Measurements from ENCODE around the gene FBXW2. TPM values are rescaled to one million over a fixed set of nuclear protein-coding genes. Genes with fewer than 3 reads are reported as not detected.

FBXW2 gene
- total and polyA plus RNA-seq, 8 donors, result 7.9 to 78.9 (median 18.0) TPM

- Histone ChIP-seq H3K36me3 (peaks cover 54 to 92% (median 89%) of the 10 kb centered on the region in 4 donors), H3K9me3 (no peaks in the 10 kb centered on the region), H3K4me3 (no peak overlapping the region), H3K4me1 (peaks cover 0 to 2% (median 0%) of the 10 kb centered on the region in 4 donors), H3K27ac (no peak overlapping the region), H3K27me3 (no peaks in the 10 kb centered on the region)
- no peak for TF ChIP-seq POLR2AphosphoS5 (IDR thresholded peaks at IDR 0.05)
- TF ChIP-seq EP300 (IDR thresholded peaks at IDR 0.05), result no peak
- TF ChIP-seq POLR2A (IDR thresholded peaks at IDR 0.05), result no peak
- TF ChIP-seq, protein P1, sequence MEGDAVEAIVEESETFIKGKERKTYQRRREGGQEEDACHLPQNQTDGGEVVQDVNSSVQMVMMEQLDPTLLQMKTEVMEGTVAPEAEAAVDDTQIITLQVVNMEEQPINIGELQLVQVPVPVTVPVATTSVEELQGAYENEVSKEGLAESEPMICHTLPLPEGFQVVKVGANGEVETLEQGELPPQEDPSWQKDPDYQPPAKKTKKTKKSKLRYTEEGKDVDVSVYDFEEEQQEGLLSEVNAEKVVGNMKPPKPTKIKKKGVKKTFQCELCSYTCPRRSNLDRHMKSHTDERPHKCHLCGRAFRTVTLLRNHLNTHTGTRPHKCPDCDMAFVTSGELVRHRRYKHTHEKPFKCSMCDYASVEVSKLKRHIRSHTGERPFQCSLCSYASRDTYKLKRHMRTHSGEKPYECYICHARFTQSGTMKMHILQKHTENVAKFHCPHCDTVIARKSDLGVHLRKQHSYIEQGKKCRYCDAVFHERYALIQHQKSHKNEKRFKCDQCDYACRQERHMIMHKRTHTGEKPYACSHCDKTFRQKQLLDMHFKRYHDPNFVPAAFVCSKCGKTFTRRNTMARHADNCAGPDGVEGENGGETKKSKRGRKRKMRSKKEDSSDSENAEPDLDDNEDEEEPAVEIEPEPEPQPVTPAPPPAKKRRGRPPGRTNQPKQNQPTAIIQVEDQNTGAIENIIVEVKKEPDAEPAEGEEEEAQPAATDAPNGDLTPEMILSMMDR (IDR thresholded peaks at IDR 0.05), result no peak
- DNase-seq, result no peak
- intact Hi-C loops (cut with DNase I; ENCODE audit: low total_unique reads), result no loop called here
- WGBS, 5 donors, result 88 to 98% (median 91%) methylated on average over 3 of the region's 3 CpGs
Observed at GRCh38 chr9:120830151-120830550, 36.9 kb upstream of the FBXW2 start.

DNA sequence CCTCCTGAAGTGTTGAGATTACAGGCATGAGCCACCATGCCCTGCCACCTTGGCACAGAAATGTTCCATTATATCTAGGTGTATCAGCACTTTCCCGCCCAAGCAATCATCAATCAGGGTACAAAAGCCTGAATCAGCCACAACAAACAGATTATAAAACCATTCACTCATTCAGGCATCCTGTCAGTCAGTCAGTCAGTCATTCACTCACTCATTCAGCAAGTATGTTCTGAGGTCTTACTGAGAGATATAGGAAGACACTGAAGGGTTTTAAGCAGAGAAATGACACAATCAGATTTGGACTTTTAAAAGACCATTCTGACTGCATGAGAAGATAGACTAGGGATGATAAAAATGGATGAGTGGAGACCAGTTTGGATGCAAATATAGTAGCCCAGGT, 36.4 kb upstream of the FBXW2 start:
- Histone ChIP-seq H3K27ac (no peak overlapping the region), H3K4me1 (no peaks in the 10 kb centered on the region), H3K9me3 (no peaks in the 10 kb centered on the region), H3K27me3 (no peaks in the 10 kb centered on the region), H3K36me3 (peaks cover 52 to 92% (median 89%) of the 10 kb centered on the region in 4 donors), H3K4me3 (no peak overlapping the region)
- TF ChIP-seq POLR2AphosphoS5 (IDR thresholded peaks at IDR 0.05) (no peak), POLR2A (IDR thresholded peaks at IDR 0.05) (no peak), EP300 (IDR thresholded peaks at IDR 0.05) (no peak)
- TF ChIP-seq, protein P1 (IDR thresholded peaks at IDR 0.05), result no peak
- no peak for DNase-seq
- WGBS, 5 donors, result 78 to 94% (median 84%) methylated on average over 1 of the region's 1 CpG
- intact Hi-C loops (cut with DNase I; ENCODE audit: low total_unique reads), result no loop called here

GRCh38 chr9:120820095-120820494, 26.9 kb upstream of the FBXW2 start:
- Histone ChIP-seq H3K4me3 (no peak overlapping the region), H3K27ac (peak overlapping the region in 1 of 5 donors; percentile 17), H3K4me1 (no peaks in the 10 kb centered on the region), H3K36me3 (peaks cover 42 to 100% (median 97%) of the 10 kb centered on the region in 4 donors), H3K9me3 (no peaks in the 10 kb centered on the region), H3K27me3 (no peaks in the 10 kb centered on the region)
- no peak for DNase-seq
- TF ChIP-seq, protein P1 (IDR thresholded peaks at IDR 0.05), result no peak
- TF ChIP-seq POLR2AphosphoS5 (IDR thresholded peaks at IDR 0.05) (no peak), EP300 (IDR thresholded peaks at IDR 0.05) (no peak), POLR2A (IDR thresholded peaks at IDR 0.05) (no peak)
- WGBS, 5 donors, result 53 to 67% (median 64%) methylated on average over 4 of the region's 4 CpGs
- intact Hi-C loops (cut with DNase I; ENCODE audit: low total_unique reads), result no loop called here

- Histone ChIP-seq H3K4me3 (no peak overlapping the region), H3K4me1 (no peaks in the 10 kb centered on the region), H3K9me3 (no peaks in the 10 kb centered on the region), H3K27ac (no peak overlapping the region), H3K27me3 (no peaks in the 10 kb centered on the region), H3K36me3 (peaks cover 36 to 90% (median 85%) of the 10 kb centered on the region in 4 donors)
- TF ChIP-seq POLR2AphosphoS5 (IDR thresholded peaks at IDR 0.05) (no peak), EP300 (IDR thresholded peaks at IDR 0.05) (no peak), POLR2A (IDR thresholded peaks at IDR 0.05) (no peak)
- TF ChIP-seq, protein P1 (IDR thresholded peaks at IDR 0.05), result no peak
- WGBS, 5 donors, result 84 to 97% (median 88%) methylated on average over 1 of the region's 1 CpG
- intact Hi-C loops (cut with DNase I; ENCODE audit: low total_unique reads), result no loop called here
- no peak for DNase-seq
Observed at GRCh38 chr9:120818595-120818994, 25.4 kb upstream of the FBXW2 start.

Data from stomach (tissue), 9 donors.